ENCODE results near the gene CDCP1.

- TF ChIP-seq POLR2A (IDR thresholded peaks at IDR 0.05) (no peak), CTCF (IDR thresholded peaks at IDR 0.05) (no peak)
Observed at GRCh38 chr3:45084820-45085816, 61.1 kb downstream of the CDCP1 start.
